Measurements from ENCODE around the gene CRB3. TPM values are rescaled to one million over a fixed set of nuclear protein-coding genes. Genes with fewer than 3 reads are reported as not detected.

CRB3 gene
- total RNA-seq, 1 experiment from 2014 or later = 29.9 TPM

- TF ChIP-seq ZNF281 (CRISPR knock-in tag; IDR thresholded peaks at IDR 0.05) = peak; percentile 78; the same call in 1 of the 2 replicates
- TF ChIP-seq ZNF423 (CRISPR knock-in tag; IDR thresholded peaks at IDR 0.05) = no peak
- TF ChIP-seq MYBL2 (CRISPR knock-in tag; IDR thresholded peaks at IDR 0.05) = 0 out of 2 replicates have a peak, but pooled peaks have one; percentile 52
- 0 out of 2 replicates have a peak, but pooled peaks have one; percentile 49 for TF ChIP-seq ZBTB21 (CRISPR knock-in tag; IDR thresholded peaks at IDR 0.05; ENCODE audit: borderline replicate concordance)
- TF ChIP-seq, protein P1, sequence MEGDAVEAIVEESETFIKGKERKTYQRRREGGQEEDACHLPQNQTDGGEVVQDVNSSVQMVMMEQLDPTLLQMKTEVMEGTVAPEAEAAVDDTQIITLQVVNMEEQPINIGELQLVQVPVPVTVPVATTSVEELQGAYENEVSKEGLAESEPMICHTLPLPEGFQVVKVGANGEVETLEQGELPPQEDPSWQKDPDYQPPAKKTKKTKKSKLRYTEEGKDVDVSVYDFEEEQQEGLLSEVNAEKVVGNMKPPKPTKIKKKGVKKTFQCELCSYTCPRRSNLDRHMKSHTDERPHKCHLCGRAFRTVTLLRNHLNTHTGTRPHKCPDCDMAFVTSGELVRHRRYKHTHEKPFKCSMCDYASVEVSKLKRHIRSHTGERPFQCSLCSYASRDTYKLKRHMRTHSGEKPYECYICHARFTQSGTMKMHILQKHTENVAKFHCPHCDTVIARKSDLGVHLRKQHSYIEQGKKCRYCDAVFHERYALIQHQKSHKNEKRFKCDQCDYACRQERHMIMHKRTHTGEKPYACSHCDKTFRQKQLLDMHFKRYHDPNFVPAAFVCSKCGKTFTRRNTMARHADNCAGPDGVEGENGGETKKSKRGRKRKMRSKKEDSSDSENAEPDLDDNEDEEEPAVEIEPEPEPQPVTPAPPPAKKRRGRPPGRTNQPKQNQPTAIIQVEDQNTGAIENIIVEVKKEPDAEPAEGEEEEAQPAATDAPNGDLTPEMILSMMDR (IDR thresholded peaks at IDR 0.05) = no peak
- TF ChIP-seq CBFB (CRISPR knock-in tag; IDR thresholded peaks at IDR 0.05; ENCODE audit: low read depth) = 0 out of 2 replicates have a peak, but pooled peaks have one; percentile 27
- TF ChIP-seq, protein P2, sequence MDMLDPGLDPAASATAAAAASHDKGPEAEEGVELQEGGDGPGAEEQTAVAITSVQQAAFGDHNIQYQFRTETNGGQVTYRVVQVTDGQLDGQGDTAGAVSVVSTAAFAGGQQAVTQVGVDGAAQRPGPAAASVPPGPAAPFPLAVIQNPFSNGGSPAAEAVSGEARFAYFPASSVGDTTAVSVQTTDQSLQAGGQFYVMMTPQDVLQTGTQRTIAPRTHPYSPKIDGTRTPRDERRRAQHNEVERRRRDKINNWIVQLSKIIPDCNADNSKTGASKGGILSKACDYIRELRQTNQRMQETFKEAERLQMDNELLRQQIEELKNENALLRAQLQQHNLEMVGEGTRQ (CRISPR knock-in tag; IDR thresholded peaks at IDR 0.05) = peak; percentile 50; the same call in 1 of the 2 replicates
- TF ChIP-seq FOXJ3 (CRISPR knock-in tag; IDR thresholded peaks at IDR 0.05; ENCODE audit: borderline replicate concordance) = no peak
- peak; percentile 81; the same call in 1 of the 2 replicates for TF ChIP-seq RELA (CRISPR knock-in tag; IDR thresholded peaks at IDR 0.05; ENCODE audit: borderline replicate concordance)
- no peak for TF ChIP-seq PREB (CRISPR knock-in tag; IDR thresholded peaks at IDR 0.05; ENCODE audit: borderline replicate concordance)
- 0 out of 2 replicates have a peak, but pooled peaks have one; percentile 54 for TF ChIP-seq ELF4 (CRISPR knock-in tag; IDR thresholded peaks at IDR 0.05; ENCODE audit: low read depth)
- TF ChIP-seq GRHL2 (CRISPR knock-in tag; IDR thresholded peaks at IDR 0.05; ENCODE audit: insufficient replicate concordance, severe bottlenecking) = no peak
- TF ChIP-seq NFYB (CRISPR knock-in tag; conservative IDR thresholded peaks at IDR 0.05; ENCODE audit: low read depth) = no peak
- TF ChIP-seq, protein P3, sequence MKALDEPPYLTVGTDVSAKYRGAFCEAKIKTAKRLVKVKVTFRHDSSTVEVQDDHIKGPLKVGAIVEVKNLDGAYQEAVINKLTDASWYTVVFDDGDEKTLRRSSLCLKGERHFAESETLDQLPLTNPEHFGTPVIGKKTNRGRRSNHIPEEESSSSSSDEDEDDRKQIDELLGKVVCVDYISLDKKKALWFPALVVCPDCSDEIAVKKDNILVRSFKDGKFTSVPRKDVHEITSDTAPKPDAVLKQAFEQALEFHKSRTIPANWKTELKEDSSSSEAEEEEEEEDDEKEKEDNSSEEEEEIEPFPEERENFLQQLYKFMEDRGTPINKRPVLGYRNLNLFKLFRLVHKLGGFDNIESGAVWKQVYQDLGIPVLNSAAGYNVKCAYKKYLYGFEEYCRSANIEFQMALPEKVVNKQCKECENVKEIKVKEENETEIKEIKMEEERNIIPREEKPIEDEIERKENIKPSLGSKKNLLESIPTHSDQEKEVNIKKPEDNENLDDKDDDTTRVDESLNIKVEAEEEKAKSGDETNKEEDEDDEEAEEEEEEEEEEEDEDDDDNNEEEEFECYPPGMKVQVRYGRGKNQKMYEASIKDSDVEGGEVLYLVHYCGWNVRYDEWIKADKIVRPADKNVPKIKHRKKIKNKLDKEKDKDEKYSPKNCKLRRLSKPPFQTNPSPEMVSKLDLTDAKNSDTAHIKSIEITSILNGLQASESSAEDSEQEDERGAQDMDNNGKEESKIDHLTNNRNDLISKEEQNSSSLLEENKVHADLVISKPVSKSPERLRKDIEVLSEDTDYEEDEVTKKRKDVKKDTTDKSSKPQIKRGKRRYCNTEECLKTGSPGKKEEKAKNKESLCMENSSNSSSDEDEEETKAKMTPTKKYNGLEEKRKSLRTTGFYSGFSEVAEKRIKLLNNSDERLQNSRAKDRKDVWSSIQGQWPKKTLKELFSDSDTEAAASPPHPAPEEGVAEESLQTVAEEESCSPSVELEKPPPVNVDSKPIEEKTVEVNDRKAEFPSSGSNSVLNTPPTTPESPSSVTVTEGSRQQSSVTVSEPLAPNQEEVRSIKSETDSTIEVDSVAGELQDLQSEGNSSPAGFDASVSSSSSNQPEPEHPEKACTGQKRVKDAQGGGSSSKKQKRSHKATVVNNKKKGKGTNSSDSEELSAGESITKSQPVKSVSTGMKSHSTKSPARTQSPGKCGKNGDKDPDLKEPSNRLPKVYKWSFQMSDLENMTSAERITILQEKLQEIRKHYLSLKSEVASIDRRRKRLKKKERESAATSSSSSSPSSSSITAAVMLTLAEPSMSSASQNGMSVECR (CRISPR knock-in tag; IDR thresholded peaks at IDR 0.05; ENCODE audit: borderline replicate concordance) = no peak
Observed at GRCh38 chr19:6475321-6476108, 11.4 kb downstream of the CRB3 start (continued).
